ENCODE measurements around the gene FXYD5. TPM values are rescaled to one million over a fixed set of nuclear protein-coding genes. Genes with fewer than 3 reads are reported as not detected.

FXYD5 gene
- total and polyA plus RNA-seq, 12 donors: 13.9 to 67.4 (median 19.3) TPM

GRCh38 chr19:35136977-35137702 lies 17.4 kb upstream of the FXYD5 start:
- 56 to 62% methylated on average over 9 of the region's 9 CpGs for WGBS, 2 donors
- TF ChIP-seq, protein P1, sequence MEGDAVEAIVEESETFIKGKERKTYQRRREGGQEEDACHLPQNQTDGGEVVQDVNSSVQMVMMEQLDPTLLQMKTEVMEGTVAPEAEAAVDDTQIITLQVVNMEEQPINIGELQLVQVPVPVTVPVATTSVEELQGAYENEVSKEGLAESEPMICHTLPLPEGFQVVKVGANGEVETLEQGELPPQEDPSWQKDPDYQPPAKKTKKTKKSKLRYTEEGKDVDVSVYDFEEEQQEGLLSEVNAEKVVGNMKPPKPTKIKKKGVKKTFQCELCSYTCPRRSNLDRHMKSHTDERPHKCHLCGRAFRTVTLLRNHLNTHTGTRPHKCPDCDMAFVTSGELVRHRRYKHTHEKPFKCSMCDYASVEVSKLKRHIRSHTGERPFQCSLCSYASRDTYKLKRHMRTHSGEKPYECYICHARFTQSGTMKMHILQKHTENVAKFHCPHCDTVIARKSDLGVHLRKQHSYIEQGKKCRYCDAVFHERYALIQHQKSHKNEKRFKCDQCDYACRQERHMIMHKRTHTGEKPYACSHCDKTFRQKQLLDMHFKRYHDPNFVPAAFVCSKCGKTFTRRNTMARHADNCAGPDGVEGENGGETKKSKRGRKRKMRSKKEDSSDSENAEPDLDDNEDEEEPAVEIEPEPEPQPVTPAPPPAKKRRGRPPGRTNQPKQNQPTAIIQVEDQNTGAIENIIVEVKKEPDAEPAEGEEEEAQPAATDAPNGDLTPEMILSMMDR (IDR thresholded peaks at IDR 0.05): no peak
- Histone ChIP-seq H3K27me3 (peaks cover 0 to 9% (median 0%) of the 10 kb centered on the region in 7 donors), H3K36me3 (no peaks in the 10 kb centered on the region), H3K27ac (peak overlapping the region in 4 of 10 donors; percentile 87 to 96 (median 90)), H3K4me1 (peaks cover 9 to 62% (median 40%) of the 10 kb centered on the region in 9 donors), H3K4me3 (no peak overlapping the region), H3K9me3 (no peaks in the 10 kb centered on the region)
- DNase-seq (no peak), ATAC-seq (no peak)
- intact Hi-C loops (cut with DNase I): loop anchor here in 6 of 10 donors (1.0 to 10.0 kb wide), 6 partner anchors 23 to 165 kb away; partner anchors contain the start of gene USF2 (in 2 of the 6)

- no peaks in the 10 kb centered on the region for H3K36me3 ChIP-seq
- intact Hi-C loops (cut with DNase I): loop anchor here in 5 of 10 donors (2.0 to 10.0 kb wide), 5 partner anchors 14 to 166 kb away; partner anchors contain the start of gene USF2 (in 2 of the 5)
- H3K9me3 ChIP-seq: no peaks in the 10 kb centered on the region
- peak within 1 kb of the TSS; percentile 87 to 99 (median 94) for H3K27ac ChIP-seq
- peaks cover 9 to 74% (median 52%) of the 10 kb centered on the region in 9 donors for H3K4me1 ChIP-seq
- peak within 1 kb of the TSS; percentile 26 to 63 (median 54) for H3K4me3 ChIP-seq
- WGBS, 2 donors: 31 to 34% methylated on average over 17 to 18 of the region's 18 CpGs
- ATAC-seq (peak; percentile 30 to 71 (median 57)), DNase-seq (peak; percentile 70 to 76)
- TF ChIP-seq, protein P1 (IDR thresholded peaks at IDR 0.05): no peak
- H3K27me3 ChIP-seq: peaks cover 0 to 20% (median 4%) of the 10 kb centered on the region in 7 donors
Measured at GRCh38 chr19:35138305-35138892, 16.1 kb upstream of the FXYD5 start, which contains the start of gene FXYD1. FXYD1 (plus strand) TSS chr19:35138824; CDS start chr19:35140080, 1,256 bp downstream.

DNA sequence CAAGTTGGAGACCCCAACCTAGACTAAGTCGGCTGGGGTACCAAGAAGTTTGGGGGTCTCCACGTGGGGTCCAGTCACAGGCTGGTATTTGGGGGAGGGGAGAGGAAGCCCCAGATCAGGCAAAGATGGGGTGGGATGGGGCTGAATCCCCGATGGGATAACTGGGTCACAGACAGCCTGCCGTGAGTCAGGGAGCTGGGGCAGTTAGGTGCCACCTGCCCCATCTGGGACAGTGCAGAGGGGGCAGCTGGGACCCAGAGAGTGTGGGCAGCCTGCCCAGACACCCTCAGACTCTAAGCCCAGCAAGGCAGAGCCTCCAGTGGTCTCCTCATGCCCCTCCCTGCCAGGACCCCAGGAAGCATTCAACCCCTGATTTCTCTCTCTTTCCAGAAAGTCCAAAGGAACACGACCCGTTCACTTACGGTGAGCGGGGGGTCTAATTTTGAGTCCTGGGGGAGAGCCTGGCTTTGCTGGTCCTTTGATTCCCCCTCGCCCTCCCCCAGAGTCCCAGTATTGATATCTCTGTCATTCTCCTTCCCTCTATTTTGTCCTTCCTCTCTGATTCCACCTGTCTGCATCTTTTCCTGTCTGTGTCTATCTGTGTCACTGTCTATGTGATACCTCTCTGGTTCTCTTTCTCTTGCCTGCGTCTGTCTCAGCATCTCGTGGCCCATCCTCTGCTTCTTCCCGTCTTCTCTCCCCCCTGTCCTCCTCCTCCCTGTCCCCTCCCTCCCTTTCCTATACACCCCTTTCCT lies 14.2 kb upstream of the FXYD5 start:
- no peaks in the 10 kb centered on the region for H3K36me3 ChIP-seq
- intact Hi-C loops (cut with DNase I): loop anchor here in 5 of 10 donors (5.0 kb wide), 3 partner anchors 73 to 132 kb away; partner anchors contain the start of gene USF2 (in 3 of the 5)
- no peaks in the 10 kb centered on the region for H3K9me3 ChIP-seq
- ATAC-seq (no peak), DNase-seq (peak in 1 of 2 donors; percentile 24)
- H3K27ac ChIP-seq: peak overlapping the region; percentile 87 to 99 (median 94)
- H3K27me3 ChIP-seq: peaks cover 0 to 35% (median 4%) of the 10 kb centered on the region in 7 donors
- peak overlapping the region; percentile 26 to 63 (median 54) for H3K4me3 ChIP-seq
- WGBS, 2 donors: 43 to 60% methylated on average over 12 of the region's 12 CpGs
- TF ChIP-seq, protein P1 (IDR thresholded peaks at IDR 0.05): no peak
- H3K4me1 ChIP-seq: peaks cover 5 to 76% (median 52%) of the 10 kb centered on the region in 9 donors
